Upper lobe of left lung (tissue), 4 donors: ENCODE data around the gene RNU5D-1.

Experiments
- EP300 ChIP-seq, 4 donors: sonication (generic); formaldehyde crosslinking; IDR thresholded peaks; one replicate each; pipeline ENCODE4 v1.5.1; 2017; ENCODE audit warnings: antibody characterized with exemption in 4 of 4, control low read depth in 2 of 4
- POLR2A ChIP-seq, 4 donors: fragments of 450-650 bp; IDR thresholded peaks; one replicate each; pipeline ENCODE4 v1.5.1; 2016 to 2017; ENCODE audit warnings: antibody characterized with exemption in 4 of 4, mild to moderate bottlenecking in 2 of 4
- TF ChIP-seq, protein P1 (sequence below), 6 experiments: fragments of 450-650 bp in 4 of 6; fragments of 200-600 bp in 2 of 6; sonication (generic) in 2 of 6; IDR thresholded peaks; one replicate each; pipeline ENCODE4 v1.5.1; 2016 to 2019; ENCODE audit warnings: antibody characterized with exemption in 6 of 6

DNA sequence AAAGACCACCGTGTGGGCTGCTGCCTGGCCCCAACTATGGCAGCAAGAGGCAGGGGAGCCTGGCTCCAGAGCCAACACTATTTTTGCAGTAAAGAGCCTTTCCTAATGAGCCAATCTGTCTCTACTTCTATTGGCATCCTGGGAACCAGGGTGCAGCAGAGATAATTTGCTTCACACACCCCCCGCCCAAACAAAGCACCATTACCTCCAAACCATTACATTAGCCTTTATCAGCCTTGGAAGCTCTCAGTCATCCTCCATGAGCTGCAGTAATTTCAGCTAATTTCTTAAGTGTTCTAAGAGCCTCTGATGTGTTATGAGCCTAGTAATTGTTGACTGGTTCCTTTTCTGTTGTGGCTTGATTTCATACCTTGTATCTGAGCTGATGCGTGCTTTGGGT, 34.9 kb downstream of the RNU5D-1 start:
- TF ChIP-seq EP300 (IDR thresholded peaks at IDR 0.05) (no peak), POLR2A (IDR thresholded peaks at IDR 0.05) (no peak)
- TF ChIP-seq, protein P1, sequence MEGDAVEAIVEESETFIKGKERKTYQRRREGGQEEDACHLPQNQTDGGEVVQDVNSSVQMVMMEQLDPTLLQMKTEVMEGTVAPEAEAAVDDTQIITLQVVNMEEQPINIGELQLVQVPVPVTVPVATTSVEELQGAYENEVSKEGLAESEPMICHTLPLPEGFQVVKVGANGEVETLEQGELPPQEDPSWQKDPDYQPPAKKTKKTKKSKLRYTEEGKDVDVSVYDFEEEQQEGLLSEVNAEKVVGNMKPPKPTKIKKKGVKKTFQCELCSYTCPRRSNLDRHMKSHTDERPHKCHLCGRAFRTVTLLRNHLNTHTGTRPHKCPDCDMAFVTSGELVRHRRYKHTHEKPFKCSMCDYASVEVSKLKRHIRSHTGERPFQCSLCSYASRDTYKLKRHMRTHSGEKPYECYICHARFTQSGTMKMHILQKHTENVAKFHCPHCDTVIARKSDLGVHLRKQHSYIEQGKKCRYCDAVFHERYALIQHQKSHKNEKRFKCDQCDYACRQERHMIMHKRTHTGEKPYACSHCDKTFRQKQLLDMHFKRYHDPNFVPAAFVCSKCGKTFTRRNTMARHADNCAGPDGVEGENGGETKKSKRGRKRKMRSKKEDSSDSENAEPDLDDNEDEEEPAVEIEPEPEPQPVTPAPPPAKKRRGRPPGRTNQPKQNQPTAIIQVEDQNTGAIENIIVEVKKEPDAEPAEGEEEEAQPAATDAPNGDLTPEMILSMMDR (IDR thresholded peaks at IDR 0.05): no peak
